Peyer's patch (tissue), 4 donors: ENCODE results near the gene ZNF775. TPM values are rescaled to one million over a fixed set of nuclear protein-coding genes. Genes with fewer than 3 reads are reported as not detected.

Experiments
- DNase-seq, 3 donors: peaks; one replicate each; pipeline ENCODE4 v3.0.0-alpha.2; 2017 to 2019
- H3K27ac ChIP-seq, 4 donors: fragments of 200-600 bp; sonication (generic); one replicate each; pipeline ENCODE4 v1.5.1; 2016 to 2019
- H3K27me3 ChIP-seq, 2 donors: fragments of 200-600 bp; sonication (generic); one replicate each; pipeline ENCODE4 v1.5.1; 2019
- H3K36me3 ChIP-seq, 3 donors: fragments of 200-600 bp; sonication (generic); one replicate each; pipeline ENCODE4 v1.5.1; 2016 to 2019
- H3K4me1 ChIP-seq, 4 donors: fragments of 200-600 bp; sonication (generic); one replicate each; pipeline ENCODE4 v1.5.1; 2016 to 2019
- H3K4me3 ChIP-seq, 4 donors: fragments of 200-600 bp; sonication (generic); 1 replicate in 3 of 4; 2 replicates in 1 of 4; pipeline ENCODE4 v1.5.1; 2016 to 2019; ENCODE audit warnings: mild to moderate bottlenecking in 1 of 4
- H3K9me3 ChIP-seq, 4 donors: fragments of 200-600 bp; sonication (generic); one replicate each; pipeline ENCODE4 v1.5.1; 2016 to 2019; ENCODE audit warnings: mild to moderate bottlenecking in 1 of 4
- CTCF ChIP-seq, 6 experiments: fragments of 450-650 bp in 4 of 6; fragments of 200-600 bp in 2 of 6; sonication (generic) in 1 of 6; IDR thresholded peaks; one replicate each; pipeline ENCODE4 v1.5.1; 2017 to 2019; ENCODE audit warnings: antibody characterized with exemption in 6 of 6, mild to moderate bottlenecking in 3 of 6, moderate library complexity in 1 of 6
- POLR2A ChIP-seq, 2 donors: fragments of 450-650 bp; IDR thresholded peaks; one replicate each; pipeline ENCODE4 v1.5.1; 2017; ENCODE audit warnings: antibody characterized with exemption in 2 of 2, mild to moderate bottlenecking in 2 of 2, moderate library complexity in 2 of 2
- total RNA-seq, 4 donors: library from RNA; depleted of rRNA; stranded (reverse); fragments of >200 nt; gene quantifications; one replicate each; pipeline ENCODE4 v1.1.0, GENCODE V29; 2016

ZNF775 gene
- total RNA-seq, 4 donors from 2014 or later, result 1.7 to 2.8 (median 2.5) TPM

GRCh38 chr7:150401424-150401790, 22.3 kb downstream of the ZNF775 start:
- peaks cover 0 to 10% (median 0%) of the 10 kb centered on the region in 3 donors for H3K36me3 ChIP-seq
- H3K27me3 ChIP-seq, result no peaks in the 10 kb centered on the region
- H3K4me1 ChIP-seq, result peaks cover 5 to 26% (median 7%) of the 10 kb centered on the region in 4 donors
- H3K4me3 ChIP-seq, result no peak overlapping the region
- TF ChIP-seq POLR2A (IDR thresholded peaks at IDR 0.05), result no peak
- TF ChIP-seq CTCF (IDR thresholded peaks at IDR 0.05), result no peak
- no peaks in the 10 kb centered on the region for H3K9me3 ChIP-seq
- H3K27ac ChIP-seq, result no peak overlapping the region
- DNase-seq, result no peak

GRCh38 chr7:150401861-150402631, 22.9 kb downstream of the ZNF775 start:
- Histone ChIP-seq H3K4me3 (no peak overlapping the region), H3K36me3 (peaks cover 0 to 6% (median 0%) of the 10 kb centered on the region in 3 donors), H3K9me3 (no peaks in the 10 kb centered on the region), H3K4me1 (peaks cover 5 to 32% (median 9%) of the 10 kb centered on the region in 4 donors), H3K27me3 (no peaks in the 10 kb centered on the region), H3K27ac (no peak overlapping the region)
- DNase-seq, result no peak
- no peak for TF ChIP-seq POLR2A (IDR thresholded peaks at IDR 0.05)
- no peak for TF ChIP-seq CTCF (IDR thresholded peaks at IDR 0.05)

GRCh38 chr7:150402671-150403321, 23.7 kb downstream of the ZNF775 start:
- peaks cover 5 to 39% (median 12%) of the 10 kb centered on the region in 4 donors for H3K4me1 ChIP-seq
- H3K9me3 ChIP-seq, result no peaks in the 10 kb centered on the region
- TF ChIP-seq POLR2A (IDR thresholded peaks at IDR 0.05), result no peak
- peak in 1 of 6 experiments; percentile 14 for TF ChIP-seq CTCF (IDR thresholded peaks at IDR 0.05)
- H3K27me3 ChIP-seq, result no peaks in the 10 kb centered on the region
- DNase-seq, result peak in 2 of 3 donors; percentile 70 to 77
- H3K27ac ChIP-seq, result peak overlapping the region in 1 of 4 donors; percentile 26
- H3K36me3 ChIP-seq, result peaks cover 0 to 4% (median 0%) of the 10 kb centered on the region in 3 donors
- no peak overlapping the region for H3K4me3 ChIP-seq

GRCh38 chr7:150403376-150404171, 24.4 kb downstream of the ZNF775 start:
- peak overlapping the region; percentile 92 to 97 (median 94) for H3K27ac ChIP-seq
- H3K4me3 ChIP-seq, result no peak overlapping the region
- H3K36me3 ChIP-seq, result peaks cover 0 to 3% (median 0%) of the 10 kb centered on the region in 3 donors
- H3K9me3 ChIP-seq, result no peaks in the 10 kb centered on the region
- H3K27me3 ChIP-seq, result no peaks in the 10 kb centered on the region
- peak in 1 of 3 donors; percentile 49 for DNase-seq
- peaks cover 5 to 39% (median 16%) of the 10 kb centered on the region in 4 donors for H3K4me1 ChIP-seq
- no peak for TF ChIP-seq POLR2A (IDR thresholded peaks at IDR 0.05)
- TF ChIP-seq CTCF (IDR thresholded peaks at IDR 0.05), result no peak

GRCh38 chr7:150404172-150404804, 25.2 kb downstream of the ZNF775 start:
- peak overlapping the region; percentile 60 to 74 (median 70) for H3K4me3 ChIP-seq
- peaks cover 0 to 3% (median 0%) of the 10 kb centered on the region in 3 donors for H3K36me3 ChIP-seq
- no peaks in the 10 kb centered on the region for H3K27me3 ChIP-seq
- DNase-seq, result peak in 2 of 3 donors; percentile 35 to 39
- H3K4me1 ChIP-seq, result peaks cover 5 to 39% (median 18%) of the 10 kb centered on the region in 4 donors
- H3K27ac ChIP-seq, result peak overlapping the region; percentile 92 to 97 (median 94)
- TF ChIP-seq CTCF (IDR thresholded peaks at IDR 0.05) (no peak), POLR2A (IDR thresholded peaks at IDR 0.05) (no peak)
- no peaks in the 10 kb centered on the region for H3K9me3 ChIP-seq
